ENCODE results near the gene TPD52L1.

The TPD52L1 gene

GRCh38 chr6:125217992-125218391, 64.4 kb downstream of the TPD52L1 start:
- TF ChIP-seq CTCF (IDR thresholded peaks at IDR 0.05; ENCODE audit: control insufficient read depth, extremely low read depth, insufficient read depth), result no peak
- H3K4me3 ChIP-seq (ENCODE audit: low read depth, low read length), result no peak overlapping the region
- no peak for DNase-seq (ENCODE audit: low read depth)

GRCh38 chr6:125219361-125219895, 65.9 kb downstream of the TPD52L1 start:
- no peak for DNase-seq (ENCODE audit: low read depth)
- no peak overlapping the region for H3K4me3 ChIP-seq (ENCODE audit: low read depth, low read length)
- no peak for TF ChIP-seq CTCF (IDR thresholded peaks at IDR 0.05; ENCODE audit: control insufficient read depth, extremely low read depth, insufficient read depth)

- H3K4me3 ChIP-seq (ENCODE audit: low read depth, low read length), result no peak overlapping the region
These were observed 67.1 kb downstream of the TPD52L1 start for GRCh38 chr6:125220712-125221111.

GRCh38 chr6:125222531-125223455, 69.2 kb downstream of the TPD52L1 start:
- no peak for DNase-seq (ENCODE audit: low read depth)
- no peak for TF ChIP-seq CTCF (IDR thresholded peaks at IDR 0.05; ENCODE audit: control insufficient read depth, extremely low read depth, insufficient read depth)
- no peak overlapping the region for H3K4me3 ChIP-seq (ENCODE audit: low read depth, low read length)

More at GRCh38 chr6:125220712-125221111, 67.1 kb downstream of the TPD52L1 start:
- no peak for TF ChIP-seq CTCF (IDR thresholded peaks at IDR 0.05; ENCODE audit: control insufficient read depth, extremely low read depth, insufficient read depth)
- DNase-seq (ENCODE audit: low read depth), result no peak

- H3K4me3 ChIP-seq (ENCODE audit: low read depth, low read length), result no peak overlapping the region
- no peak for DNase-seq (ENCODE audit: low read depth)
- TF ChIP-seq CTCF (IDR thresholded peaks at IDR 0.05; ENCODE audit: control insufficient read depth, extremely low read depth, insufficient read depth), result no peak
These were observed 70.8 kb downstream of the TPD52L1 start for GRCh38 chr6:125224231-125224861.

GRCh38 chr6:125227244-125227643, 73.7 kb downstream of the TPD52L1 start:
- TF ChIP-seq CTCF (IDR thresholded peaks at IDR 0.05; ENCODE audit: control insufficient read depth, extremely low read depth, insufficient read depth), result no peak
- no peak for DNase-seq (ENCODE audit: low read depth)
- no peak overlapping the region for H3K4me3 ChIP-seq (ENCODE audit: low read depth, low read length)
